Measurements from ENCODE around the gene TDRD15.
"Not testable (repeated sequence)": the region's sequence is repeated elsewhere in the genome, so short reads cannot be mapped to it uniquely, and the experiment has no call there.

Gene TDRD15

DNA sequence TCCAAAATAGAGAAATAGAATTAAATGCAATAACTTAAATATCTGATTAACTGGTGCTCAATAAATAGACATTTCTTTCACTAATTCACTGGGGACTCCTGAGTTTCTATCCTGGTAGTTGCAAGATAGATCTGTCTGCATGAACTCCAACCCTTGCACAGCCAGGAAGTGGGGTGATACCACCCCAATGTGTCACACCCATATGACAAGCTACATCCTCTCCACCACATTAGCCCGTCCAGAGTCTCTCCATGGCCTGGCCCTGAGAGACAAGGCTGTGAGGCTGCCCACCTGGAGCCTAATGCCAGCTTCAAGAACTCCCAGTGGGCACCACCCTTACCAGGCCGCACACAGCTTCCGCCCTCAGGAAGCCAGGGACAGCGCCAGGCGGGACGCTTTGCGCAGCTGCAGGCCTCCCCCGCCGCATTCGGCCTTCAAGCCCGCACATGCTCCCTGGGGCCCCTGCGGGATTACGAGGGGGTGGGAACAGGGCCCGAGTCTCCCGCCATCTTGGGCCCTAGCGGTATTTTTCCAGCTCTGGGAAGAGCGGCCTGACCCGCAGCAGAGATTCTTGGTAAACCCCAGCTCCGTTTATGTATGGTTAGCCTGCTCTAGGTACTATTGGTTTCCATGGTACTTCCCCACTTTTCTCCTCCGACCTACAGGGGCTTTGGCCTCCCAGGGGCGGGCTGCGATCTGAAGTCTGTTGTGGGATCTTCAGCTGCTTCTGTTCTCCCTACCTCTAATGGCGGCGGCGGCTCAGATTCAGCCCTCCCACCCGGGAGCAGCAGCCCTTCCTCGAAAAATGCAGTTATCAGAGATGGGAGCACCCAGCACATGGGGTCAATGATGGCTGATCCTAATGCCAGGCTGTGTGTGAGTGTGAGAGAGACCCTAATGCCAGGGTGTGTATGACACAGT is at the start of gene TDRD15:
TDRD15 (plus strand) TSS at position 496 of the 921 bp plus-strand sequence. CDS start 13,500 bp downstream, outside the sequence.
- DNase-seq (ENCODE audit: insufficient read length, low spot score) (no peak), FAIRE-seq (no peak)

DNA sequence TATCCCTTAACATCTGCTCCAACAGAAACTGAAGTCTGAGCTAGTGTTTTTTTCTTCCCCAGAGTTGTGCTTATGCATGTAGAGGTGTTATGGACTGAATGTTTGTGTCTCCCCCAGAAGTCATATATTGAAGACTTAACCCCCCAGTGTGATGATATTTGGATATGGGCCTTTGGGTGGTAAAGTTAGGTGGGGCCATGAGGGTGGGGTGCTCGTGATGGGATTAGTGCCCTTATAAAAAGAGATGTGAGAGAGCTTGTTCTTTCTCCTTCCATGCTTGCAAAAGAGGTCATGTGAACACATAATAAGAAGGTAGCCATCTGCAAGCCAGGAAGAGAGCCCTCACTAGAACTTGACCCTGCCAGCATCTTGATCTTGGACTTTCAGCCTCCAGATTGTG is 45.5 kb upstream of the TDRD15 start:
- DNase-seq (ENCODE audit: insufficient read length, low spot score) (no peak), FAIRE-seq (no peak)

DNA sequence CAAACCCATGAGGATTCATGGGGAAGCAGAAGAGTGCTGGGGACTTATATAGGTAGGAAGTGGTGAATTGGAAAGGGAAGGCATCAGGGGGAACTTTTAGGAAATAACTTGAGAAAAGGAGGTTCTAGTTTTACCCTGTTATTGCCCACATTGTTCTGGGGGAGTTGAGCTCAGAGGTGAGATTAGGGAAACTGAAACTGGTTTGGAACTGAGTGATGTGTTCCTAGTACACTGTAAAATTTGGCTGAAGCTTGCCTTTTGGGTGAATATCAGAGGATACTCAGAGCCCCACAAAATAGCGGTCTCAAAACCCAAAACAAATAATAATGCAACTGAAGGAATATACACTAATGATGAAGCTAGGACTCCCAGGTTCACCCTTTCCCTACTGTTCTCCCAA is 40.3 kb upstream of the TDRD15 start:
- FAIRE-seq, result no peak
- DNase-seq (ENCODE audit: insufficient read length, low spot score), result no peak

DNA sequence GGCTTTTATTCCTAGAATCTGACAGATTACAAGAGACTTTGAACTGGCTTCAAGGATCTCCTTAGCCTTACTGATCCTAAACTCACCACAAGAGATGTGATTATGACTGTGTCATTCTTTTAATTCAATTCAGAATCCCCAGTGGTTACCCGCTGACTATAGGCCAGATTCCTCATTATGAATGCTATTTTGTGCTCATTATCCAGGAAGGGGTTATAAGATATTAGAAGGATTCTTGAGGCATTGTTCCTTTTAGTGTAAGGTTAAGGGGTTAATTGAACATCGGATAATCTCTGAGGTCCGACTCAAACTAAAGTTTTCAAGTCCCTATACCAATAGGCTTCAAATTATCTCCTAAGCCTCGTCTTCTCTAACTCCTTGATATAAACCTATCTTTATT is 39.4 kb upstream of the TDRD15 start:
- FAIRE-seq, result no peak
- no peak for DNase-seq (ENCODE audit: insufficient read length, low spot score)

DNA sequence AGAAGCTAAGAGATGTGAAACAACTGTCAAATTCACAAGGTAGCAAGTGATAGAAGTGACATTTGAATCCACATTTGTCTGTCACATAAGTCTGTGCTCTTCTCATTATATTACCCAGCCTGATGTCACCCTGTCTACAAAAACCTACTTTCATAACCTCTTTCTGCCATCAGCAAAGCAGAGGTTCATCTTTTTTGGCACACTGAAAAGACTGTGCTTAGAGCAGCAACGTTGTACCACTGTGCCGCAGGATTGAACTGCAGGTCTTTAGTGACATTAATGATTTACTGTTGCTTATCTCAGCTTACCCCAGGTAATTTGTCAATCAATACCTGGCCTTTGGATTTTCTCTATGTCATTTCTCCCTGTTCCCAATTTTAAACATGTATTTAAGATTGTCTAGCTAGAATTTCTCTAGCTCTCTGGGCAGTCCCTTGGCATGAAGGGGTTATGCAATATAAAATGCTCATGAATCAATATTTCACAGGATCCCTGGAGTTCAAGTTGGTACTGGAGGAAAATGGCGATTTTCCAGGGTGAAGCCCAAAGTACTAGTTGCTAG is 31.4 kb upstream of the TDRD15 start:
- no peak for FAIRE-seq
- DNase-seq (ENCODE audit: insufficient read length, low spot score), result no peak

DNA sequence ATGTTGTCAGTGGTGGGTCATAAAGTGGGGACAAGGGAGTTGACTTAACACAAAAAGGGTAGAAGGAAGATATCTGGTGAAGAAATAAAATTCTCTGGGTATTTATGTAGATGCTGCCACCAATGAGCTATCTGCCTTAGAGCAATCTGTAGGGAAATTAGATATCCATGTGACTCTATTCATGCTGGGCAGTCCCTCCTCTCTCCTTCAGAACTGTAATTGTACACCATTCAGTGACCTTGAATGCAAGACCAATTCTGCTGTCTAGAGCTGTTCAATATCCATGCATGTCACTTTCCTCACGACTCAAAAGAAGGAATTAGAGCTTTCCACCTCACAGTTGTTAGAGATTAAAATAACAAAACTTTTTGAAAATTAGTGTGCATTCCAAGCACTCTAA is 28.6 kb upstream of the TDRD15 start:
- no peak for FAIRE-seq

DNA sequence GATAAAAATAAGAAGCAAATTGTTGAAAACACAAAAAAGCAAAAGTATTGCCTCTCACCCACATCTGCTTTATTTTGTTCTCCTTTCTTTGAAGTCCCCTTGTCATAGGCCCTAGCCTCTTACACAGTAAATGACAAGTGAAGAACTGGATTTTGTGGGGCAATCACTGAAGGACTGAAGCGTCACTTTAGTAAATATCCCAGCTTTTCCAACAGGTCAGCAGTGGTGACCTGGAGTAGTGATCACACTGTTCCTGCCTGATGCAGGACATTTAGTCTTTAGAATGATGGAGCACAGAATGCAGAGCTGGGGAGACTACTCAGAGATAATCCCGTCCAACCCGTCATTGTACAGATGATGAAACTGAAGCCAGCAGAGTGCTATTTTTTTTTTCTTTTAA is 28.1 kb upstream of the TDRD15 start:
- FAIRE-seq (no peak), DNase-seq (ENCODE audit: insufficient read length, low spot score) (no peak)

More for the DNA sequence above, 28.6 kb upstream of the TDRD15 start:
- no peak for DNase-seq (ENCODE audit: insufficient read length, low spot score)

DNA sequence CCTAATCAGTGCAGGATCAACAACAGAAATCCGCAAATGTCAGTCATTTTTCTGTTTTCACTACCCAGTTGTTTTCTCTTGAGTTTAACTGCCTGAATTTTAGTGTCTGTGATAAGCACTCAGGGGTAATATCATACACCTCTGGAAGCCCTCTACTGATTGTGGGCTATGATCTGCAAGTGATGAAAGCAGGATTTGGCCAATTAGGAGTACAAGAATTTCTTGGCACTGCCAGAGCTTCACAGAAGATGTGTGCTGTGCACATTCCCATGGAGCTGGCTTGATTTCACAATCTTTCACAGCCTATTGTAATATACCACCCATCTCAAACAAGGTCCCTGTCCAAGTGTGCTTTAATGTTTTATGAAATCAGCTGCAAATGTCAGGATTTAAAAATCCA is 27.3 kb upstream of the TDRD15 start:
- DNase-seq (ENCODE audit: insufficient read length, low spot score), result no peak
- FAIRE-seq, result no peak

DNA sequence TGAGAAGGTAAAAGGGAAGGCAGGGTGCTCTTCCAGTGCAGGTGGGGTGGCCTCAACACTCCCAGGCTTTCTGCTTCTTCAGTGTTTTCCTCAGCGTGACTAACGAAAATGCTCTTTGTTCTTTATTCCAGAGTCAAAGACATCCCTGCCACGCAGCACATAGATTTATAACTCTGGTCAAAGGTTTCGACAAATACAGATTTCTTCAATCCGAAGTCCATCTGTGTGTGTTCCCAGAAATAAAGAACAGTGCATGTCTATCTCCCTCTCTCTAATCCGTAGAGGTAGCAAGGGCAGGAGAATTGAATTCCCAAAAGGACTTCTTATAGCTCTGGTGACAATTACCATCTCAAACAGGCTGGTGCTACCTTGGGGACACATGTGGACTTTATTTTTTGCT is 26.4 kb upstream of the TDRD15 start:
- no peak for FAIRE-seq

DNA sequence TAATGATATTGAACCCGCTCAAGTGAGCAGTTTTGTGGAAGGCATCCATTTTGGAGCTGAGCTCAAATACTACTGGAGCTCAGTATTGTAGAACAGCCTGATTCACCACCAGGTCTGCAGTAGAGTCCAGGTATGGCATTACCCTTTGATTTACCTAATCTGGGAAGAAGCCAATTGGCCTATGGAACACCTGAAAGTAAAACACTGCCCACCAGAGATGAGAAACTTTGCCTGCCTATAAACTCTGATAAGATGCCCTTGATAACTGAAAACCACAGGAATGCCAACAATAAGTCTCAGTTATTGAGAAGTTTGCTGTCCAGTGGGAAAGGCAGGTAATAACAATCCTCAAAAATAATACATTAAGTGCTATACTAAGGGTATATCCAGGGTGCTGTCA is 25.5 kb upstream of the TDRD15 start:
- DNase-seq (ENCODE audit: insufficient read length, low spot score) (no peak), FAIRE-seq (no peak)

More for the DNA sequence above, 26.4 kb upstream of the TDRD15 start:
- DNase-seq (ENCODE audit: insufficient read length, low spot score), result no peak

DNA sequence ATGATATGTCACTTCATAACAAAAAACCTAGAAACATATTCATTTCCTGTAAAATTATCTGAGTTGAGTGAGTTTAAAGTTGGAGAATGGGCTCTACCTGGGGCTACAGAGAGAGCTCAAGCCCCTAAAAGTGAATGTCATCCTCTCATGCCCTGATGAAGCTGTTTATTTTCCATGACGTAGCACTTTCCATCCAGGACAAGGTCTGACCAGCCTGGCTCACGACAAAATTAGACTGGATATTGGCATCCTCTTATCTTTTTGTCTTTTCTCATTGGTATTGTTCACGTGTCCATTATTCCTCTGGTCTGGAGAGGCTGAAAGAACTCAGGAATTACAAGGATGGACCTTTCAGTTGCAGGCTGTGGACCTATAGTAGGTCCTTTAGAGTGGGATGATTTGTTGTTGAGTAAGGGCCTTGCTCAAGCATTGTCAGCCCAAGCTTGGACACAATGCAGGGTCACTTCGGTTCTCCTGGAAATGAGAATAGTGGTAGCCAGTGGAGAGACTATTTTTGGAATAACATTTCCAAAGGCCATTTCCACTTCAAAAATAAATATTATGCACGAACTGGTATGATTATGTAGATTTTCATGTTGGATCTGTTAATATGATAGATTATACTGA is 24.4 kb upstream of the TDRD15 start:
- FAIRE-seq, result no peak
- DNase-seq (ENCODE audit: insufficient read length, low spot score), result no peak

DNA sequence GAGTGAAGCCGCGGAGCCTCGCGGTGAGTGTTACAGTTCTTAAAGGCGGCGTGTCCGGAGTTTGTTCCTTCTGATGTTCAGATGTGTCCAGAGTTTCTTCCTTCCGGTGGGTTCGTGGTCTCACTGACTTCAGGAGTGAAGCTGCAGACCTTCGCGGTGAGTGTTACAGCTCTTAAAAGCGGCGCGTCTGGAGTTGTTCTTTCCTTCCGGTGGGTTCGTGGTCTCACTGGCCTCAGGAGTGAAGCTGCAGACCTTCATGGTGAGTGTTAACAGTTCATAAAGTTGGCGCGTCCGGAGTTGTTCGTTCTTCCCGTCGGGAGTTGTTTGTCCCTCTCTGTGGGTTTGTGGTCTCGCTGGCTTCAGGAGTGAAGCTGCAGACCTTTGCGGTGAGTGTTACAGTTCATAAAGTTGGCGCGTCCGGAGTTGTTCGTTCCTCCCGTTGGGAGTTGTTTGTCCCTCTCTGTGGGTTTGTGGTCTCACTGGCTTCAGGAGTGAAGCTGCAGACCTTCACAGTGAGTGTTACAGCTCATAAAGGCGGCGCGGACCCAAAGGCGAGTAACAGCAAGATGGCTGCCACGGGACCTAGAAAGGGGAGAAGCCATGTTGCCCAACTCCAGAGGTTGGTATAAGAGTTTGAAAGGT is 22.1 kb upstream of the TDRD15 start:
- FAIRE-seq; DNase-seq (ENCODE audit: insufficient read length, low spot score): not testable (repeated sequence)

DNA sequence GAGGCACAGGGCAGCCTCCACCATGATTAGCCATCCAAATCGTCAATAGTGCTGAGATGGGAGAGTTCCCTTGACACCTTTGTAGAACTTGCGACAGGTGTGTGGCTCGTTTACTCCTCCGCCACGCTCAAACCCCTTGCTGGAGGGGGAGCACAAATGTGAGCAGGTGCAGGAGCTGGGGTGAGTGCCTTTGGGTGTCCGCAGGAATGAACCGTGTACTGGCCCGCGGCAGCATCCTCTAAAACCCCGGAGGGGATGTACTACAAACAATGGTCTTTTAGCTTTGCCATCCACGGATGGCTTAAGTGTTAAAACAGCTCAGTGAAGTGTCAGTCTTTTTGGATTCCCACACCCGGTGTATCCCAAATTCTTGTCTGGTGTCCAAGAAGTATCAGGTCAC is 21.4 kb upstream of the TDRD15 start:
- FAIRE-seq (peak; percentile 48), DNase-seq (ENCODE audit: insufficient read length, low spot score) (no peak)

DNA sequence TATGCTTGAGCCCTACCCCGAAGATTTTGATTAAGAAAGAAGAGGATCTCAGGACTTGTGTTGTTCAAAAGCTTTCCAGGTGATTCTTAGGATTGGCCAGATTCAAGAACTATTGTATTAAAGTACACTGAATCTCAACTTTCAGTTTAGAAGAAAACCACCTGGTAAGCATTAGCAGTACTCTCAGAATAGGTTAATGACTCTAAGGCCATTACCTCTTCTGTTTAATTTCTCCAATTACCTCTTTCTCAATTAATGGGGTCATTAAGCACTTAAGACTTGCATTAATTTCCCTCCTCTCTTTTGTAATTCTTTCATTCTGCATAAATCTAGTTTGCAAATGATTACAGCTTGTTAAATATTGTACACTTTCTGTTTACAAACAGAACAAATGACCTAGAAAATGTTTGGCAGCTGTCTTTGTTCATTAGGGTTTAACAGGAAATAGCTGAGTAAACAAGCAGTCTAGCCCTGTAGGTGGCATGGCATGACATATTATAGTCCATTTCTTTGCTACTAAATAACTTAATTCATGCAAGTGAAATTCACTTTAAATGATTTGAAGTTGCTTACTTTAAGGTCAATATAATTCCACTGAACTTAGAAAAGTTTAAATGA is 20.4 kb upstream of the TDRD15 start:
- DNase-seq (ENCODE audit: insufficient read length, low spot score), result no peak
- no peak for FAIRE-seq

DNA sequence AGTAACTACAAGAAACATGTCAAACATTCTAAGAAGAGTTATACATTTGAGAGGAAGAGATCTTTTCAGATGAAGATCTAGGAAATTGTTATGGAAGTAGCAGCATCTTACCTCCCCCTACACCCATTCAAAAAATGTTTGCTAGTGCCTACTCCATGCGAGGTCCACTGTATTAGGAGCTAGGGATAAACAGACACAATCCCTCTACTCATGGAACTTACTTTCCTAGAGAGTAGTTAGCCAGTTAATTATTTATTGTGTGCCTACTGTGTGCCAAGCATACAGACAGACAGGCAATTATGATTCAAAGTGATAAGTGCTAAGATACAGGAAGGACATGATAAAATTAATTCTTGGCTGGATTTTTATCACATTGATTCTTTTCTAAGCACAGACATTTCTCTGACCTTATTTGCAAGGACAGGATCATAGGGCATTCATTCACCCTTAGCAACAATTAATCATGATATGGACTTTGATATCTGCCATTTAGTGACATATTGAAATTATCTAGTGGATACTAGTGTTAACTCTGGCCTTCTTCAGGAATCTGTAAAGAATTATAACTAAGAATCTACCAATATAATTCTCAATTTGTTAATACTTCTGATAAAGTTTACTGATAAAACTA is 19.6 kb upstream of the TDRD15 start:
- DNase-seq (ENCODE audit: insufficient read length, low spot score), result no peak
- peak; percentile 13 for FAIRE-seq

DNA sequence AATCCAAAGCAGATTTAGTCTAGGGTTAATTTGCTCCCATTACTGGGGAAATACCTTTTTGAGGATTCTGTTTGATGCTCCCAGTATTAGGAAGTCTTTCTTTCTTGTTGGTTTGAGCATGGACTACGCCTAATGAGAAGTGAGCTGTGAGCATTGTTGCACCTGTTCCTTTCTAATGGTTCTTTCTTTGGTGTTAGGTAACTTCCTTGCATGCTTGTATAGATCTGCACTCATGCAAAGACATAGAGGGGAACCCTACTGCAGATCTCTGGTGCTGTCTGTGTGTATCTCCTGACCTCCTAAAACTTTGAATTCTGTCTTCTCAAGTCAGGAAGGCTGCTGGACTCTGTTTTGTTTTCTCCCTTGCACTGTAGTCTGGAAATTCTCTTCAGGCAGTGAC is 12.8 kb upstream of the TDRD15 start:
- FAIRE-seq, result no peak

DNA sequence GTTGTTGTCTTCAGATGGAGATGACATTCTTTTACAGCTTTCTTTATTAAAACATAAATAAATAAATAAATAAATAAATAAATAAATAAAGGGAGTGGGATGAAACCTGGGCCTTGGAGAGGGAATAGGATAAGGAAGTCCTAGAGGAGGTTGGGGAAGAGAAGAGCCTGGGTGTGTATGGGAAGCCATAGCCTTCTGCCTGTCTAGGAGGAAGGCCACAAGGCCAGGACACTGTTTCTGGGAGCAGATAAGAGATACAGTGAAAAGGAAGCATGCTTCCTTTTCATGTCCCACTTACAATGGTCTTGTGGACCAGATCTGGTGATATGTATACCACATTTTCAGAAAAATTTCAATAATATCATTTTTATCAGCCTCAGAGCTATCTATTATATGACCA is 6.1 kb upstream of the TDRD15 start:
- FAIRE-seq (no peak), DNase-seq (ENCODE audit: insufficient read length, low spot score) (no peak)

More for the DNA sequence above, 12.8 kb upstream of the TDRD15 start:
- DNase-seq (ENCODE audit: insufficient read length, low spot score), result no peak

DNA sequence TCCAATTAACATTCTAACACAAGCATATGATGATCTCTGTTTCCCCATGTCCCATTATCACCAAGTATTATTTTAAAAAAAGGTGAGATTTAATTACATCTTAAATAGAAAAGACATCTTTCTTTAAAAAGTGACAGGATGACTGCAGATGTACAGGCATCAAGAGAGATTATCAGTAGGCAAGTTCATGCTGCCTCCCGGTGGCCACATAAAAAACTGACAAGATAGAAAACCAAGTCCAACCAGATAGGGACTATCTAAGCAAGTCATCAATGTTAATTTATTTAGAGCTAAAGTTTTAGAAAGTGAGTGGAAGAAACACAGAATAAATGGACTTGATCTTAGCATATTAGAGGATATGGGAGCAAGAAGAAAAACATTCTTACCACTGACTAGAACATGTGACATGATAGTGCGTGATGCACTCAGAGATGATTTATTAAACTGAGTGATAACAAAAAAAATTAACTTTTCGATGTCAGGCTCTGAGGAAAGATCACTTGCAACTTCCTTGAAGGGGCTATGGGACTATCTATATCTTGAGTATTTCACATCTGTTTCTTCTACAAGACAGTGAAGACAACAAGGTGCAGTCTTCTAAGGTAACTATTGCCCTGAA is 5.4 kb upstream of the TDRD15 start:
- FAIRE-seq (no peak), DNase-seq (ENCODE audit: insufficient read length, low spot score) (peak; percentile 36)

DNA sequence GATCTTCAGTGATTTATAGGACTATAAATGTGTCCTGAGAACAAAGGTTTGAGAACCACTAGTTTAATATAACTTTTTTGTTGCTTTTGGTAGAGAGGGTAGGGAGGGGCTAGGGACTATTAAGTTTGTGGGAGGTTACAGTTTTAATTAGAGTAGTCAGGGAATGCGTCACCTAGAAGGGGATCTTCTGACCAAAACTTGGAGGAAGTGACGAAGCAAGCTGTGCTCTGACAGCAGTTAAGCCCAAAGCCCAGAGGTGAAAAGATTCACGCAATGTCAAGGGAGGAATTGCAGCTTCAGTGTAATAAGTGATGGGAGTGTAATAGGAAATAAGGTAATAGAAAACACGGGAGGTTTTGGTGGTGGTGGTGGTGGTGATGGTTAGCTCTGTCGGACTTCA is 8.1 kb downstream of the TDRD15 start:
- DNase-seq (ENCODE audit: insufficient read length, low spot score) (no peak), FAIRE-seq (no peak)

DNA sequence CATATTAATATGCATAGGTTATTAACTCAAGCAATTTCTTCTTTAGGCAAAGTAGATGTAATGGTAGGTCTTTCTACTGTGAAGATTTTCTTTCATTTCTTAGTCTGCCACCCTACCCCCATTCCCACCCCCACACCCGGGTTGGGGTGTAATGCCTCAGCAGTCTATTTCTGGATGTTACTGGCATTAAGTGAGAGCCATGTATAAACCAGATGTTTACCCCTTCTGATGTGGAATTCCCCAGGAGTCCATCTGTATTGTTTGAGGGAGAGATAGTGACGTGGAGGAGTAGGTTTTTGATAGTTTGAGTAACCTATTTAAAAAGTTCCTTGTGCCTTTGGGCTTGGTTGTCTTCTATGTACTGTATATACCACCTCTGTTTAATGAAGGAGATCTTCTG is 11.8 kb downstream of the TDRD15 start:
- FAIRE-seq, result no peak
- DNase-seq (ENCODE audit: insufficient read length, low spot score), result no peak

Measured in HTR-8/SVneo (cell line).